Caki2 (cell line): Measurements from ENCODE around the gene STX12. TPM values are rescaled to one million over a fixed set of nuclear protein-coding genes. Genes with fewer than 3 reads are reported as not detected.

Experiments
- total RNA-seq: library from RNA; depleted of rRNA; stranded (reverse); fragments of >200 nt; shearing (Covaris generic); gene quantifications from 2 replicates; pipeline ENCODE4 v1.2.3, GENCODE V29; 2014; ENCODE audit warnings: low replicate concordance; rRNA removed

STX12 gene
- total RNA-seq, 1 experiment from 2014 or later = 16.9 TPM

Other genes with a start within 250 kb of the STX12 start
- gene AHDC1, start 169.1 kb upstream of the STX12 start, total RNA-seq = 0.32 and 0.41 TPM in 2 replicates
- gene FGR, start 138.0 kb upstream of the STX12 start, total RNA-seq = not detected in 2 replicates
- 40.3 and 77.4 TPM in 2 replicates for gene IFI6, start 101.0 kb upstream of the STX12 start, total RNA-seq
- gene FAM76A, start 47.3 kb upstream of the STX12 start, total RNA-seq = 8.9 and 24.4 TPM in 2 replicates
- 41.8 and 44.6 TPM in 2 replicates for gene PPP1R8, start 57.6 kb downstream of the STX12 start, total RNA-seq
- 0.41 and 3.4 TPM in 2 replicates for gene THEMIS2, start 99.3 kb downstream of the STX12 start, total RNA-seq
- 68.0 and 69.7 TPM in 2 replicates for gene RPA2, start 141.4 kb downstream of the STX12 start, total RNA-seq
- 0.38 TPM in 1 of 2 replicates, not detected in the other for gene SMPDL3B, start 161.8 kb downstream of the STX12 start, total RNA-seq
- 13.8 and 15.1 TPM in 2 replicates for gene XKR8, start 186.8 kb downstream of the STX12 start, total RNA-seq